ENCODE results near the gene RHOT2. TPM values are rescaled to one million over a fixed set of nuclear protein-coding genes. Genes with fewer than 3 reads are reported as not detected.
A peak's percentile ranks its signal among the peaks of the same experiment; 100 is the strongest.

RHOT2 gene
- total RNA-seq, 1 donor from 2014 or later = 43.6 TPM

DNA sequence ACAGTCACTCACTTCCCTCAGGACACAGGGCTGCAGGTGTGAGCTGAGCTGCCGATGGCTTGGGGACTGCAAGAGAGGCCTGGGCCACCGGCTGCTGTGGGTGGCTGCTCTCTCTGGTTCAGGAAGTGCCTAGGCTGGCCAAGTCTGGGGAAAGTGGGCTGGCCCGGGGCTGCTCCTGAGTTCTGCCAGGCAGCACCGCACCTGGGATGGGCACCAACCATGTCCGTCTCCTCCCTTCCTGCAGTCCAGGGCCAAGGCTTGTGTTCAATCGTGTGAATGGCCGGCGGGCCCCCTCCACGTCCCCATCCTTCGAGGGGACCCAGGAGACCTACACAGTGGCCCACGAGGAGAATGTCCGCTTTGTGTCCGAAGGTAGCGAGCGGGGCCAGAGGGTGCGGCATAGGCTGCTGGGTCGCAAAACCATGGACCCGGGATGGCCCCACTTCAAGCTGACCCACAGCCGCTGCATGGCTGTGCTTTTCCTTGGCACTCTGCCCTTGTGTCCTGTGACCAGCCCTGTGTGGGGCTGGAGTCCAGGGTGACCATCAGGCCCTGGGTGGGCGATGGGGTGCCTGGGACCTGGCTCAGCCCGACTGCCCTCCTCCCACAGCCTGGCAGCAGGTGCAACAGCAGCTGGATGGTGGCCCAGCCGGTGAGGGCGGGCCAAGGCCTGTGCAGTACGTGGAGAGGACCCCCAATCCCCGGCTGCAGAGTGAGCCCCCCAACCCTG lies 20.6 kb upstream of the RHOT2 start:
- DNase-seq (ENCODE audit: low read depth) = no peak

DNA sequence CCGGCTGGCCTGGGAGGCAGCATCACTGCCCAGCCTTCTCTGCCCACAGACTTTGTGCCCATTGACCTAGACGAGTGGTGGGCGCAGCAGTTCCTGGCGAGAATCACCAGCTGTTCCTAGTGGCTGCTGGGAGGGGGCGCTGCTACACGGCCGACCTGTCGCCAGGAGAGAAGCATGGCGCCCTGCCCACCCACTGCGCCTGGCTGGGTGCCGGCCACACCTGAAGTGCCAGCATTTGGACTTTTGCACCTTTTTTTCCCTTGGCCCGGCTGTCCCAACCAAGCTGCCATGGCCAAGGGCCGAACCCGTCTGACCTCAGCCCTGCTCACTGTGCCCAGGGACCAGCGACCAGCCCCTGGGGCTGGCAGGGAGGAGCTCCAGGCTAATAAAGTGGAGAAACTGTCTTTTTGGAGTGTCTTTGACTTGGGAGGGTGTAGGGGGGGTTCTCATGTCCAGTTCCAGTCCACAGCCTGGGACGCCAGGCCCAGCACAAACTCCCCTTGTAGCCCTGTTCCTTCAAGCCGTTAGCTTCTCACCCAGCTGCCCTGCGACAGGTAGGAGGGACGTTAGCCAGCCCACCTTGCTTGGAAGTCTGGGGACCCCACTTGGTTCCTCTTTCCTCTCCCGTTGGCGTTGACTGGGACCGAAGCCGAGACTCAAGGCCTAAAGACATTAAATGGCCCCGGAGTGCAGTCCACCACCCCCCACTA lies 19.7 kb upstream of the RHOT2 start:
- peak; percentile 47 for DNase-seq (ENCODE audit: low read depth)

DNA sequence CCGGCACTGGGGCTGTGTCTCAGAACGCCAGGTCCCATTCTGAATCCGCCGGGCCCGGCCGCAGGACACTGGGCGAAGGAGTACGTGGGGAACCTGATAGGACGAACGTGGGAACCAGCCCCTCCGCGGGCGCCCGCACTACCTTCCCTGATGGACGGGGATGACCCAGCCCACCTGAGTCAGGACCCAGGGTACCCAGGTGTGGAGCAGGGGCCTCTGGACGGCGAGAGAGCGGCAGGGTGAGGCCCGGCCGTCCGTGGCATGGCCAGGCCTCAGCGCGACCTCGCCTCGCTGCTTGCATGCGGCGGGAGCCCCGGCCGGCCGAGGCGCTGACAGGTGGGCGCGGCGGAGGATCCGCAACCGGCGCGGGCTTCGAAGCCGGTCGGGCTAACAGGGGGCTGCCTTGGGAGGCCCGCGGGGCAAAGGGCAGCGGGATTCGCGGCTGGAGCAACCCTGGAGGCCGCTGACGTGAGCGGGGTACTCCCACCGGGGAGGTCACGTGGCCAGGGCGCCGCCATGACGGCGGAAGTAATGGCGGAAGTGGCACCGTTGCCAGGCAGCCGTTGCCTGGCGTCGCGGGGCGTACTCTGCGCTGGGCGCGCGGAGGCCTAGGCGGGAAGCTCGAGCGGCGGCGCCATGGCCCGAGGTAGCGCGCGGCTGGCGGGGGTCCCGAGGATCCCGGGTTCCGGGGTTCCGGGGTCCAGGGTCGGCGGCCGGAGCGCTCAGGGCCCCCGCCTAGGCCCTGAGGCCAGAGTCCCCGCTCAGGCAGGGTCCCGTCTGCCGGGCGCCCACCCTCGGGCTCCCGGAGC lies 18.9 kb upstream of the RHOT2 start, which contains the start of gene WDR90:
Gene WDR90 (plus strand): TSS at position 585 of the 809 bp plus-strand sequence. CDS start 52 bp downstream, at position 637.
- peak; percentile 73 for DNase-seq (ENCODE audit: low read depth)

DNA sequence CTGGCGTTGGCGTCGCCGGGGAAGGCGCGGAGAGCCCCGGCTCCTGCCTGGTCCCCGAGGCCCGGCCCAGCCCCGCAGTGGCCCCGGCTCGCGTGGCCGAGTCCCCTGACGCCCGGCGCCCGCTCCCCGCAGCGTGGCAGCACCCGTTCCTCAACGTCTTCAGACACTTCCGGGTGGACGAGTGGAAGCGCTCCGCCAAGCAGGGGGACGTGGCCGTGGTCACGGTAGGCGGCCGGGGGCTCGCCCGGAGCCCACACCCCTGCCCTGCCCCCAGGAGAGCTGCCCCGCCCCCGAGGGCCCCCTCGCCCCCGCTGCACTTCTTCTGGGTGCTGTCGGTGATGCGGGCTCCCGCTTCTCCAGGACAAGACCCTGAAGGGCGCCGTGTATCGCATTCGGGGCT lies 18.3 kb upstream of the RHOT2 start:
- no peak for DNase-seq (ENCODE audit: low read depth)

DNA sequence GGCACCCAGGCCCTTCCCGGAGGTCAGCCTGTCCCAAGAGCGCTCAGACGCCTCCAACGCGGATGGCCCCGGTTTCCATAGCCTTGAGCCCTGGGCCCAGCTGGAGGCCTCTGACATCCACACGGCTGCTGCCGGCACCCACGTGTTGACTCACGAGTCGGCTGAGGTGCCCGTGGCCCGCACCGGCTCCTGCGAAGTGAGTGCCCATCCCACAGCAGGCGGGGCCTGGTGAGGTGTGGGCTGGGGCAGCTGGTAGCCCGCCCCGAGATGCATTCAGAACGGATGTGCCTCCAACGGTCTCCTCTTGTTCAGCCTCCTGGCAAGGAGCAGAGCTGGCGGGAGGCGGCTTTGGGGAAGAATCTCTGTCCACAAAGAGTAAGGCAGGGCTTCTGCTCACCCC lies 16.1 kb upstream of the RHOT2 start:
- no peak for DNase-seq (ENCODE audit: low read depth)

DNA sequence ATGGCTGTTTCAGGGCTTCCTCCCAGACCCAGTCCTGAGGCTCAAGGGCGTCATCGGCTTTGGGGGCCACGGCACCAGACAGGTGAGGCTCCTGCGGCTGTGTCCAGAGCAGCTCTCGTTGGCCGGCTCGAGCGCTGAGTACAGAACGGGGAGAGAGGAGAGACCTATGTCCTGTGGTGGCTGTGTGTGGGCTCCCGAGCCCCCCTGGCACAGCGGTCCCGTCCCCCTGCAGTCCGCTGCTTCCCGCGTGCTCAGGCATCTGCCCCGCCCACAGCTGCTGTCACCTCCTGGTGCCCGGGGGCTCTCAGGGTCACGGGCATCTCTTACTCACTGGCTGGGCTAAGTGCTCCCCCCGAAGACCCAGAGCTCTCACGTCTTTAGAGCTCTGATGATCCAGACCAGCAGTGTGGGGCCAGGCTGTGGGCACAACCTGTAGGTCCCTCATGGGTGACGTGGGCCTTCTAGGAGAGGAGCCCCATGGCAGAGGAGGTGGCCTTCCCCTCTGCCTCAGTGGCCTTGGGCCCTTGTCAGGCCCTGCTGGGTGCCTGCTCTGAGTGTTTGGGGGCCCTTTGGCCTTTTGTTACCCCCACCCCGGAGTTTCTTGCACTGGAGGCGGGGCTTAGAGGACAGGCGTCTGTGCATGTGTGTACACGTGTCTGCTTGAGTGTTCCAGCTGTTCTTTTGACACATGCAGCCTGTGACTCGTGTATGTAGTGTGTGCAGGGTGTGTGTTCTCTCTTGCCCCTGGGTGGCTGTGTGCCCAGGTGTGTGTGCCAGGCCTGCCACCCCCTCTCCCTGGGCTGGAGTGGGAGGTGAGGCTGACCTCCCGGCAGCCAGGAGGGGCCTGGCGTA lies 15.3 kb upstream of the RHOT2 start:
- DNase-seq (ENCODE audit: low read depth) = no peak

DNA sequence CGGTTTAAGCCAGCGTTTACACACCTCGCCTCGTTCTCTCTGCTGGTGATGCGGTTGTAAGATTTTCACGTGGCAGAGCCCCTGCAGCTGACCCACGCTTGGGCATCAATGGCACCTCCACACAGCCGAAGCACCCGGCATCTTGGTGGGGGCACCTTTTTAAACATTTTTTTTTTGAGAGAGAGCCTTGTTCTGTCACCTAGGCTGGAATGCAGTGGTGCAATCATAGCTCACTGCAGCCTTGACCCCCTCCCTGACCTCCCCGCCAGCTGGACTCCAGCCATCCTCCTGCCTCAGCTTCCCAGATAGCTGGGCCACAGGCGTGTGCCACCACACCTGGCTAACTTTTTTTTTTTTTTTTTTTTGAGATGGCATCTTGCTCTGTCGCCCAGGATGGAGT lies 13.9 kb upstream of the RHOT2 start:
- DNase-seq (ENCODE audit: low read depth) = no peak

DNA sequence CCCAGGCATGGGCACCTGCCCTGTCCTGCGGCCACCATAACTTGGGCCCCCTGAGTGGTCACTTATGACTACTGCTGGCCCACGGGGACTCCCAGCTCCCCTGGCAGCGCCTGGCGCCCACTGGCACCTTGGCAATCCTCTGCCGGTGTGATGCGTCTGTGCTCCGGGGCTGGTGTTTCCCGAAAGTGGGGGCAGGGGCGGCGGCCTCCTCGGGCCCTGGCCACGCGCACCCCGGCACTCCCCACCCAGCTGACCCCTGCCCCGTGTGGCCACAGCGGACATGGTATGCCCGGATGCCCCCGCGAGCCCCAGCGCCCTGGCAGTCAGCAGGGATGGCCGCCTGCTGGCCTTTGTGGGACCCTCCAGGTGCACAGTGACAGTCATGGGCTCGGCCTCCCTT lies 10.4 kb upstream of the RHOT2 start:
- no peak for DNase-seq (ENCODE audit: low read depth)

DNA sequence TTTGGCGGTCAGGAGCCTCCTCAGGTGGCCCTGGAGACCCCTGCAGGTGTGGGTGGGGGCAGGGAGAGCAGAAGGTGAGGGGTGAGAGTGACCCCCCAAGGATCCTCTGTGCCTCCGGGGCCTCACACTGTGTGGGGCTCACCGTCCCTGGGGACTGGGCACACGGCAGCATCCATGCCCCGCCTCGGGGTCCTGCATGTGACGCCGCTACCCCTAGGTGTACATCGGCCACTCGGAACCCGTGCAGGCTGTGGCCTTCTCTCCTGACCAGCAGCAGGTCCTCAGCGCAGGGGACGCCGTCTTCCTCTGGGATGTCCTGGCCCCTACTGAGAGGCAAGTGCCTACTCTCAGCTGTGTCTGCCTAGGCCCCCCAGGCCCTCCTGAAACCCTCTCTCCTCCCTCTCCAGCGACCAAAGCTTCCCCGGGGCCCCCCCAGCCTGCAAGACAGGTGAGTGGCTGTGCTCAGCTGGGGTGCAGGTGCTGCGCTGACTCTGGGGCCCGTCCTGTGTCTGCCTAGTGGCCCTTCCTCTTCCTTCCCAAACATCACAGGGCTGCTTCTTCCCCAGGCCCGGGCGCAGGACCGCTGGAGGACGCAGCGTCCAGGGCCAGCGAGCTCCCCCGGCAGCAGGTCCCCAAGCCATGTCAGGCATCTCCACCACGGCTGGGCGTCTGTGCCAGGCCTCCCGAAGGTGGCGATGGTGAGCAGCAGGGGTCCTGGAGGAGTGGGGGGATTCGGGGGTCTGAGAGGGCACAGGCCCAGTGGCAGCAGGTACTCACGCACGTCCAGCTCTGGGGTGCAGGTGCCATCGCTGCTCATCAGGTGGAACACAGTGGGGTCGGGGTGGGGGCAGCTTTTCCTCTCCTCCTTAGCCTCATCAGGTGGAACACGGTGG lies 9.0 kb upstream of the RHOT2 start:
- no peak for DNase-seq (ENCODE audit: low read depth)

DNA sequence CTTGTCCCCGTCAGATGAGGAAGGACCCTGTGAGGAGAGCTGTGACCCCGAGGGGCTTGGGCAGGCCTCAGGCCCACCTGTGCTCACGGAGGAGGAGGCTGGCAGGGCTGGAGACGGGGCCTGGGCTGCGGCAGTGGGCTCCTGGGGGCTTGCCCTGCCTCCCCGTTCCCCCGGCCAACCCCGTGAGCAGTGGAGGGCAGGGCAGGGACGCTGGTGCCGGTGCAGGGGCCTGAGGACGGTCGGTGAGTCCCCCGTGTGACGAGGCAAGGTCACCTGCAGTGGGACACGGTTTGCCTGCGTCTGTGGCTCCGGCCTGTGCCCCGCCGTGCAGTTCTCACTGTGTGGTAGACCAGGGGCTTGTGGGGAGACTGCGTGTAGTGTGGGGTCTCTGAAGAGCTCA lies 8.3 kb upstream of the RHOT2 start:
- no peak for DNase-seq (ENCODE audit: low read depth)

DNA sequence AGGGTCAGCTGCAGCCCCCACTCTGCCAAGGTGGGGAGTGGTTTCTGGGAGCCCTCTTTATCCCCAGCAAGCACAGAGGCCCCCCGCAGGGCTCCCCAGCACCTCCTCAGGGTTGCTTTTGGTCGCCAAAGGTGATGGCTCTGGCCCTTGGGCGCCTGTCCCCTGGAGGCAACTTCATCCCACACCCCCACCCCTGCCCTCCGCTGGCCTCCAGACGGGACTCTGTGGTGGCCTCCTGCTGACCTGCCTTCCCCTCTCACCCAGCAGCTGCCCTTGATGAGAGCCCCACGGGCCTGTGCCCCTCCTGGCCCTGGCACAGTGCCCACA lies 7.8 kb upstream of the RHOT2 start:
- DNase-seq (ENCODE audit: low read depth) = no peak

DNA sequence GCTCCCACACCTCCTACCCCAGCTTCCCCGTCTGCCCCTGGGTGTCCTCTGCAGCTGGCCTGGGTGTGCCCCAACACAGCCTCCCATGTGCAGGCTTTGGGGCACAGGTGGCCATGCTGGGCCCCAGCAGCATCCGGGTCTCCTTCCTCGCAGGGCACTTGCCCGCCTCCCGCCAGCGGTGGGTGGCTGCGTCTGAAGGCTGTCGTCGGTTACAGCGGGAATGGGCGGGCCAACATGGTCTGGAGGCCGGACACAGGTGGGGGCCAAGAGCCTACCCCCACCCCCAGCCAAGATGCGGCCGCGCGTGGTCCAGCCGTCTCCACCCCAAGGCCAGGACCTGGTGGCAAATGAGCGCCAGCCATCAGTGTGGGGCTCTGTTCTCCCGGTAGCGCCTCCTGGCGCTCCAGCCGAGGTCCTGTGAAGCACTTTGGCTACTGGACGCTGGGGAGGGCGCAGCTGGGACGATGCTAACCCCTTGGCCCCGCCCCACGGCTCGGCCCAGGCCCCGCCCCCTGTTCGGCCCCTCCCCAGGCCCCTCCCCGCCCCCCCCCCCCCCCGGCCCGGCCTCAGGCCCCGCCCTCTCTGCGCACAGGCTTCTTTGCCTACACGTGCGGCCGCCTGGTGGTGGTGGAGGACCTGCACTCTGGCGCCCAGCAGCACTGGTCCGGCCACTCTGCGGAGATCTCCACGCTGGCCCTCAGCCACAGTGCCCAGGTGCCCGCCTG lies 7.3 kb upstream of the RHOT2 start:
- DNase-seq (ENCODE audit: low read depth) = peak; percentile 62

DNA sequence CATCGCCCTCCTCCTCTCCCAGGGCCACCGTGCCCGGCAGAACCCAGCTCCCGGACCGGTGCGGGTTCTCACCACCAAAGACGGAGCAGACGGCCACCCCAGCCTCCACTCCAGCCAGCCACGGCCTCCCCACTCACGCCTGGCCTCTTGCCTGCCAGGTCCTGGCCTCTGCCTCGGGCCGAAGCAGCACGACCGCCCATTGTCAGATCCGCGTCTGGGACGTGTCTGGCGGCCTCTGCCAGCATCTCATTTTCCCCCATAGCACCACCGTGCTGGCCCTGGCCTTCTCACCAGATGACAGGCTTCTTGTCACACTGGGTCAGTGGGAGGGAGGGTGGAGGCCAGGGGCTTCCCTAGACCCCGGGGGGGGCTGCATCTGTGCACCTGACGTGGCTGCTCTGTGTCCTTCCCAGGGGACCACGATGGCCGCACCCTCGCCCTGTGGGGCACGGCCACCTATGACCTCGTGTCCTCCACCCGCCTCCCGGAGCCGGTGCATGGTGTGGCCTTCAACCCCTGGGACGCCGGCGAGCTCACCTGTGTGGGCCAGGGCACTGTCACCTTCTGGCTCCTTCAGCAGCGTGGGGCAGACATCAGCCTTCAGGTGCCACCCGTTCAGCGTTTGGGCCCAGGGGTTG lies 6.6 kb upstream of the RHOT2 start:
- no peak for DNase-seq (ENCODE audit: low read depth)

DNA sequence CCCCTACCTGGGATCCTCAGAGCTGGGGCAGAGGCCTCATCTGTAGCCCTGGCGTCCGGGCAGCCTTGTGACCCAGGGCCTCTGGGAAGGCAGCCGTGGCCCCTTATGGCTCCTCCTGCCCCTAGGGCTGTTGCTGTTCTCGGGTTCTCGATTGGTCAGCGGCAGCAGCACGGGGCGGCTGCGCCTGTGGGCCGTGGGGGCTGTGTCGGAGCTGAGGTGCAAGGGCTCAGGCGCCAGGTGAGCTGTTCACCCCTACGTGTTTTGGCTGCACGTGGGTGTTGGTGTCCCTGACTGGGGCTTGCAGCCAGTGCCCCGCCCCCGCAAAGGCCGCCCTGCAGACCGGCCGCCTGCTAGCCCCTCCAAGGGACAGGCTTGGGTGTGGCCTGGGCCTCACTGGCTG lies 5.8 kb upstream of the RHOT2 start:
- no peak for DNase-seq (ENCODE audit: low read depth)

DNA sequence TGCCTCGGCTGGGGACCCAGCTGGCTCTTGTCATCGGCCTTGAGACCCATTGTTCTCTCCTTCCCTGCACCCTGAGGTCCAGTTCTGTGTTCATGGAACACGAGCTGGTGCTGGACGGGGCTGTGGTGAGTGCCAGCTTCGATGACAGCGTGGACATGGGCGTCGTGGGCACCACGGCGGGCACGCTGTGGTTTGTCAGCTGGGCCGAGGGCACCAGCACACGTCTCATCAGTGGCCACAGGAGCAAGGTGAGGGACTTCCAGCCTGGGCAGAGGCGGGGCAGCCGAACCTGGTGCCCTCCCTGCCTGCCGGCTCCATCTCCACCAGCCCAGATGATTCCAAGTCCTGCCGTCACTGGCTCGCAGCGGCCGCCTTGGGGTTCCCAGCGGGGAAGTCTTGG lies 5.3 kb upstream of the RHOT2 start:
- no peak for DNase-seq (ENCODE audit: low read depth)

DNA sequence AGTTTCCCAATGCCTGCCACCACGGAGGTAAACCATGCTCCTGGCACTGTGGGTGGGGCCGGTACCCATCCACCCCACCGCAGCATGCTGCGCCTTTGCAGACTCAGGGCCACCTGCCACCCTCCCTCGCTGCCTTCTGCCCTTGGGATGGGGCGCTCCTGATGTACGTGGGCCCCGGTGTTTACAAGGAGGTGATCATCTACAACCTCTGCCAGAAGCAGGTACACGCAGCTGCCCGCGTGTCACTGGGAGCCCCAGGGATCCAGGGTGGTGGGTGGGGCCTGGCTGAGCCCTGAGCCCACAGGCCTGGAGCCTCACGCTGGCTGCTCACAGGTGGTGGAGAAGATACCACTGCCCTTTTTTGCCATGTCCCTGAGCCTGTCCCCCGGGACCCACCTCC lies 1.4 kb upstream of the RHOT2 start:
- no peak for DNase-seq (ENCODE audit: low read depth)

DNA sequence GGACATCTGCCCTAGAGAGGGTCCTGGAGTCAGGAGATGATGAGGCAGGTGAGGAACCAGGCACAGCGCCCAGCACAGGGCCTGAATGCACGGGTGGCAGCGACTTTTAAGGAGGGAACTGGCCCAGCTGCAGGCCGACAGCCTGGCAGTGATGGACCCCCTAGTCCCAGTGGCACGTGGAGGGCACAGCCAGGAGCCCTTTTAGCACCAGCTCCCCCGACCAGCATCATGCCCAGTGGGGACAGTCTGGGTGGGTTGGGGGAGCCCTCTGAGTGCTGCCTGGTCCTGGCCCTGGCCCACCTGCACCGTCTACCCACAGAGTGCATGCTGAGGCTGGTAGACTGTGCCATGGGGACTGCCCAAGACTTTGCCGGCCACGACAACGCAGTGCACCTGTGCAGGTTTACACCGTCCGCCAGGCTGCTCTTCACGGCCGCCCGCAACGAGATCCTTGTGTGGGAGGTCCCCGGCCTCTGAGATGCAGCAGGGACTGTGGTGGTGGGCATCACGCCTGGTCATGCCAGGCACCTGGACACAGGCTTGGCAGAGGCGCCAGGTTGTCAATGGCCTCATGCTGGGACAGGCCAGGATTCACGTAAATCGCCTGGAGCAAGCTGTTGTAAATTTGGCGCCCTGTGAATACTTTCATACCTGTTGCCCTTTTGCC lies 686 bp upstream of the RHOT2 start:
- DNase-seq (ENCODE audit: low read depth) = no peak

DNA sequence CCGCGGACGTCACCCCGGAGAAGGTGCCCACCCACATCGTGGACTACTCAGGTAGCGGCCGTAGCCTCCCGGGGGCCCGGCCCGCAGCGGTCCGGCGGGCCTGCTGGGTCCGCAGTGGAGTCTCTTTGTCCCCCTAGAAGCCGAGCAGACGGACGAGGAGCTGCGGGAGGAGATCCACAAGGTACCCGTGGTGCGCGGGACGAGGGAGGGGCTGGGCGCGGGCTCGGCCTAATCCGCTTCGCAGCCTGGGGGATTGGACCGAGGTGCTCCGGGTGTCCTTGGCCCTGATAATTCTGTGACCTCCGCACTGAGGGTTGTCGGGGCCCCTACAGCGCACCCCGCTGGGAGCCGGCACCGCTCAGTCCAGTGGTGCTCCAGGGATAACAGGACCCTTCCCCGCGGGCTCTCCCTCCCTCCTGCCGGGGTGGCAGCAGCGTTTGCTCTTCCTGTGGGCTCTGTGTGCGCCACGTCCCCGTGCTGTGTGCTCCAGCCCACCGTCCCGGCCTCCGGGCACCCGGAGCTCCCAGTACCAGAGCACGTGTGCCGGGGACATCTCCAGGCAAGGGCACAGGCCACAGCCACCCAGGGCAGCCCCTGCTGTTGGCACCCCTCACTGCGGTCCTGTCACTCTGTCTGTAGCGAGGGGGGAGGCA lies 713 bp downstream of the RHOT2 start:
- no peak for DNase-seq (ENCODE audit: low read depth)

DNA sequence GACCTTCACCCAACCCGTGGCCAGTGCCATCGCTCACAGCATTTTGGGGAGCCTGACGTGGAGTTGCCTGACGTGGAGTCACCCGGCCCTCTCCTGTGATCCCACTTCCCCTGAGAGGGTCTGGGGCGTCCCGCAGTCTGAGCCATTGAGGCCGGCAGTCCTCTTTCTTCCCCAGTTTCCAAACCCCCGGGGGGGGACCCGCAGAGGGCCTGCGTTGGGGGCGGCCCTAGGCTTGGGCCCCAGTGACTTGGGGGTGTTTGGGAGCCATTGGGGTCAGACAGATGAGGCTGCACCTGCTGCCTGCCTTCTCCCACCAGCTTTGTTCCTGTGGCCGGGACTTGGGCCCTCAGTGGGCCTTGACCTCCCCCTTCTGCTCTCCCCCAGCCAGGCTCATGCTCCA lies 1.7 kb downstream of the RHOT2 start:
- no peak for DNase-seq (ENCODE audit: low read depth)
